Lower lobe of right lung (tissue), 2 donors: ENCODE measurements around the gene CDC14B. TPM values are rescaled to one million over a fixed set of nuclear protein-coding genes. Genes with fewer than 3 reads are reported as not detected.

Experiments
- ATAC-seq, 2 donors: fragments of 200-7000 bp; cut with Tn5 transposase; one replicate each; pipeline ENCODE4 v1.9.1; 2020 to 2022; ENCODE audit warnings: mild to moderate bottlenecking in 2 of 2, moderate library complexity in 2 of 2
- DNase-seq: peaks from one replicate; pipeline ENCODE4 v3.0.0-alpha.2; 2020
- H3K27ac ChIP-seq: fragments of 200-600 bp; one replicate; pipeline ENCODE4 v1.8.0; 2022
- H3K27me3 ChIP-seq: fragments of 200-600 bp; one replicate; pipeline ENCODE4 v1.8.0; 2022; ENCODE audit warnings: low read depth
- H3K36me3 ChIP-seq: fragments of 200-600 bp; one replicate; pipeline ENCODE4 v1.8.0; 2022; ENCODE audit warnings: mild to moderate bottlenecking
- H3K4me1 ChIP-seq: fragments of 200-600 bp; one replicate; pipeline ENCODE4 v1.8.0; 2022
- H3K4me3 ChIP-seq: fragments of 200-600 bp; one replicate; pipeline ENCODE4 v1.8.0; 2022; ENCODE audit warnings: mild to moderate bottlenecking
- H3K9me3 ChIP-seq: fragments of 200-600 bp; one replicate; pipeline ENCODE4 v1.8.0; 2022
- intact Hi-C: fragments of 100-400 bp; cut with DNase I; formaldehyde crosslinking; loops from one replicate; pipeline ENCODE4 v1.11.0; 2022
- total RNA-seq: library from RNA; stranded (reverse); fragmentation: NEBNext Ultra II Directional; extraction: Animal tissue kit (Norgen Biotek cat#: 25700); gene quantifications from one replicate; pipeline ENCODE4 v1.2.1, GENCODE V29; 2021
- TF ChIP-seq, protein P1 (sequence below): fragments of 200-600 bp; IDR thresholded peaks from one replicate; pipeline ENCODE4 v1.8.0; 2022; ENCODE audit warnings: antibody characterized with exemption, mild to moderate bottlenecking
- donor health status: DM: no; HTN: yes; CAD: no; lungs with severe emphysema.

Gene CDC14B
- total RNA-seq, 1 donor from 2014 or later = 16.0 TPM

DNA sequence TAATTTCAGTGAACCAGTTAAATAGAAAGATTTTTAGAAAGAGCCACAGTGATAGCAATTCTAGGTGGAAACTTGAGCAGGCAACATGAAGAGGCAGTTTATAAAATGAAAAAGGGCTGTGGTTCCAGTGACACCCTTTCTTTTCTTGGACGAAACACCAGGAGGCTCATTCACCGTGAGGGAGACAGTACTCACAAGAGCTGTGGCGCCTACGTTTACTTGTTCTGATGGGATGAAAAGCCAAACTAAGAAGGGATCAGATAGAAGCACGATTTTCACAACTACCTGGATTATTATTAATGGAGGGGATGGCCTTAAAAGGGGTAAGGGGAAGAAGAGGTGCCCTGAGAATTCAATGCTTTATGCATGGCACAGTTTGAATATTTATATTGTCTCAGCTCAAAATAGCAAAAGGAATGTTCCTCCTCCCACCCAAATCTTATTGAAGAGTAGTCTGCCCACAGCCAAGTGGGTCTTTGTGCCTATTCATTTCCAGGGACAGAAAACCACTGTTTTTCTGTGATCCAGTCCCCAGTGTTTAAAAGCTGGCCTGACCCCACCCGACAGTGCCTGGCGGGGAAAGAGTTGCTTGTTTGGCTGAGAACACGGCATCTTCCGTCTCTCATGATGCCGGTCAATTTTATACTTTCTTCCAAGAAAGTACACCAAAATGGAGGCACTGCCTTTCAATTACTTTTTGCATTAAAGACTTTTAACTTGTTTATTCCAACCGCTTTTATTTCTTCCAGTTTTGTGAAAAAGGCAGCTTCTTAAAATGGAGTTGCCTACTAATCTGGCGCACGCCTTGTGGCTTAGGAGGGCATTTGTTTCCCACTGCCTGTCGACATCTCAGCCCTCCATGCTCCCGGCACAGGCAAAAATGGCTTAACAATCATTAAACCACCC lies 117.8 kb downstream of the CDC14B start:
- TF ChIP-seq, protein P1, sequence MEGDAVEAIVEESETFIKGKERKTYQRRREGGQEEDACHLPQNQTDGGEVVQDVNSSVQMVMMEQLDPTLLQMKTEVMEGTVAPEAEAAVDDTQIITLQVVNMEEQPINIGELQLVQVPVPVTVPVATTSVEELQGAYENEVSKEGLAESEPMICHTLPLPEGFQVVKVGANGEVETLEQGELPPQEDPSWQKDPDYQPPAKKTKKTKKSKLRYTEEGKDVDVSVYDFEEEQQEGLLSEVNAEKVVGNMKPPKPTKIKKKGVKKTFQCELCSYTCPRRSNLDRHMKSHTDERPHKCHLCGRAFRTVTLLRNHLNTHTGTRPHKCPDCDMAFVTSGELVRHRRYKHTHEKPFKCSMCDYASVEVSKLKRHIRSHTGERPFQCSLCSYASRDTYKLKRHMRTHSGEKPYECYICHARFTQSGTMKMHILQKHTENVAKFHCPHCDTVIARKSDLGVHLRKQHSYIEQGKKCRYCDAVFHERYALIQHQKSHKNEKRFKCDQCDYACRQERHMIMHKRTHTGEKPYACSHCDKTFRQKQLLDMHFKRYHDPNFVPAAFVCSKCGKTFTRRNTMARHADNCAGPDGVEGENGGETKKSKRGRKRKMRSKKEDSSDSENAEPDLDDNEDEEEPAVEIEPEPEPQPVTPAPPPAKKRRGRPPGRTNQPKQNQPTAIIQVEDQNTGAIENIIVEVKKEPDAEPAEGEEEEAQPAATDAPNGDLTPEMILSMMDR = no peak
- intact Hi-C loops = no loop called here
- Histone ChIP-seq H3K27me3 (no peaks in the 10 kb centered on the region), H3K4me3 (no peak overlapping the region), H3K27ac (no peak overlapping the region), H3K9me3 (no peaks in the 10 kb centered on the region), H3K4me1 (no peaks in the 10 kb centered on the region), H3K36me3 (peaks cover 13% of the 10 kb centered on the region)
- no peak for DNase-seq
- no peak for ATAC-seq

DNA sequence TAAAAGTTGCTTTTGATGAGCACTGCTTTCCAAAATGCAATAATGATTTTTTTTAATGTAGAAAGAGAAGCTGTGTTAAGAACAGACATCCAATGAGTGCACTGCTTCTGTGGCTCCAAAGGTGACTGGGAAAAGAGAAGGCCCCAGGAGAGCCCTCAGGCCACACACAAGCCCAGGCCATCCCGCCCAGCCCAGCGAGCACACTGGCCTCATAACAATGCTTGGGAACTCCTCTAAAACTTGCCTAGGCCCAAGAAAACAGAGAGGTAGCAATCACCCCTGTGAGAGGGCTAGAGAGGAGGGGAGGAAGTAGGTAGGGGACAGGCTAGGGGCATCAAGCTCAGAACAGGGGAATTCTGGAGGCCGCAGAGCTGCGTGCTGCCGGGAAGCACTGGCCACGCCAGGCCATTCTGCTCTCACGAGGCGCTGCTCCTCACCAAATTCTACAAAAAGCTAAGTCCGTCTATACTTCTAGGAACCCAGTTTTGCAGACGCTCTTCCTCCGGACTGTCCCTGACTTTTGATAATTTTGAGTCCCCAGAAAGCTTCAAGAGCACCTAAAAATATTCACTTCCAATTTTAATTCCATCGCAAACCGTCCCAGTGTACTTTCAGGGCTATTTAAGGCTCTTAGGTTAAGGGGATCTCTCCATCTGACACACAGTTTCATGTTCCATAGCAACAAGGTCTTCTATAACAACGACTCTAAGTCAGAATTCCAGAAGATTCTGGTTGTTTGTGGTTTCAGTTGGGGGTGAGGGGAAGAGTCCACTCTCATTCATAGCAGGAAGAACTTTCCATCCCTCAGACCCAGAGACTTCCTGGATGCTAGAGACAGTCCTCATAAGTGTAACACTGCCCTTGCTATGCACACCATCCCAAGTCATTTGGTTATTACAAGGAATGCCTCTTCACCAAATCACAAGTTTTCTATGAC lies 118.7 kb downstream of the CDC14B start:
- no peaks in the 10 kb centered on the region for H3K27me3 ChIP-seq
- no peak for ATAC-seq
- no peaks in the 10 kb centered on the region for H3K9me3 ChIP-seq
- no peak for DNase-seq
- no peak overlapping the region for H3K4me3 ChIP-seq
- peaks cover 9% of the 10 kb centered on the region for H3K36me3 ChIP-seq
- TF ChIP-seq, protein P1 = no peak
- intact Hi-C loops = no loop called here
- no peak overlapping the region for H3K27ac ChIP-seq
- no peaks in the 10 kb centered on the region for H3K4me1 ChIP-seq

DNA sequence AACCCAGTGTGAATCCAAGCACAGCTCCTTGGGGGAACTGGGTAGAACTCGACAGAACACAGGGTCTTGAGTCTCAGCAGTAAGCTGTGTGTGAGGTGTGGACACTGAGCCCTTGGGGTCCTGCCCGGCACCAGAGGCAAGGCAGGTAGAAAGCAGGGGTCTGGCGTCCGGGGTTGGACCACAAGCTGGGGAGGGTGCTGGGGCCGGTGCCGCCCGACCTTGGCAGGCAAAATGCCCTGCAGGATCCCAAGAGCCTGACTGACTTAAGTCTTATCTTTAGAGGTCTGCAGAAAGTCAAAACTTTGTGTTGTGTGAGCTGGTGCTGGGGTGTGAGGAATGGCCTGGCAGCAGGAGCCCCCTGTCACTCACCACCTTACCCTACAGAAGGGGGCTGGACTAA lies 120.4 kb downstream of the CDC14B start:
- no peak for ATAC-seq
- H3K27me3 ChIP-seq = no peaks in the 10 kb centered on the region
- no peaks in the 10 kb centered on the region for H3K4me1 ChIP-seq
- no peak overlapping the region for H3K27ac ChIP-seq
- TF ChIP-seq, protein P1 = no peak
- intact Hi-C loops = no loop called here
- DNase-seq = no peak
- no peaks in the 10 kb centered on the region for H3K9me3 ChIP-seq
- no peak overlapping the region for H3K4me3 ChIP-seq
- peaks cover 8% of the 10 kb centered on the region for H3K36me3 ChIP-seq

DNA sequence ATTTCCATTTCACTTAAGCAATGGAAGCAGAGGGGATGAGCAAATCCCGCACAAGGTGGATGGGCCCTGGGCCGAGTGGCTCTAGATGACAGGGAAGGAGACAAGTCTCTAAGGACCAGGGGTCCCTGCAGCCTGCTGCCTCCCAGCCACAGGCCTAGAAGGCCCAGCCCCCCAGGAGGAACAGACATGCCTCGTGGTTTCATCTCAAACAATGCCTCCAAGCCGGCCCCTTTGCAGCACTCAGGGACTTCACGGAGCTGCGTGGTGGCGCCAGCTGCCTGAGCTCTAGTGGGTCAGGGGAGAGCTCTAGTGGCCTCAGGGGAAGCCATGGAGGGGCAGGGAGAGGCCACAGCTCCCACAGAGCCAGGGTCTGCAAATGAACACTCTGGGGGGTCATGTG lies 120.8 kb downstream of the CDC14B start:
- DNase-seq (no peak), ATAC-seq (no peak)
- TF ChIP-seq, protein P1 = no peak
- Histone ChIP-seq H3K4me3 (no peak overlapping the region), H3K9me3 (no peaks in the 10 kb centered on the region), H3K4me1 (no peaks in the 10 kb centered on the region), H3K36me3 (peaks cover 4% of the 10 kb centered on the region), H3K27me3 (no peaks in the 10 kb centered on the region), H3K27ac (no peak overlapping the region)
- intact Hi-C loops = no loop called here

DNA sequence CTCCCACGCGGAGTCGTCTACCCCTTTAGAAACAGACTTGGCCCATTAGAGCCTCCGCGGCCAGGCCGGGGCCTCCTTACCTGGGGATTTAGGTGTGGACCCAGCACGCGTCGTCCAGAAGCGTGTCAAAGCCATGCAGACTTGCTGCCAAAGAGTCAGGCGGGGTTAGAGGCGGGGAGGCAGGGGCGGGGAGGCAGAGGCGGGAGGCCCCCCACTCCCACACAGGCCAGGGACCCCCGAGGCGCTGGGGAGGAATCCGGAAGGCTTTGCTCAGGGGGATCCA lies 122.6 kb downstream of the CDC14B start:
- peaks cover 2% of the 10 kb centered on the region for H3K4me1 ChIP-seq
- no peaks in the 10 kb centered on the region for H3K27me3 ChIP-seq
- no peaks in the 10 kb centered on the region for H3K9me3 ChIP-seq
- ATAC-seq (no peak), DNase-seq (no peak)
- H3K27ac ChIP-seq = no peak overlapping the region
- H3K4me3 ChIP-seq = no peak overlapping the region
- peaks cover 4% of the 10 kb centered on the region for H3K36me3 ChIP-seq
- intact Hi-C loops = no loop called here
- TF ChIP-seq, protein P1 = no peak
